Measurements from ENCODE around the gene CLSTN2.

CLSTN2 gene

DNA sequence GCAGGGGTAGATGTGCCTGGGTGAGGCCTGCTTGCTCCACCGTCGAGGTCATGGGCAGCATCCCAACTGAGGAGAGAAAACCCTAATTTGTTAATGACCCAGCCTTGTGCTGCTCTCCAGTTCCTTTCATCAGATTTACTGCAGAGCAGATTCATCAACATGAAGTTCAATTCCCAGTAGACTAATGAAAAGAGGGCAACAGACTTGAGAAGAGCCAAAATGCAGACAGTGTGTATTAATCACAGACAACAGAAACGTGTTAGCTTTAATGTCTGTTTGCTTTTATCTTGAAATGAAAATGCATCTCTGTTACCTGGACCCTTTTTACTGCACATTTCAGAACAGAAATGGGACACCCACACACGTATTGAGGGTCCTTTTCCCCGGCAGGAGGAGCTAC lies 639.4 kb downstream of the CLSTN2 start:
- Histone ChIP-seq H3K36me3 (ENCODE audit: control insufficient read depth in 1 of 2, insufficient read depth in 2 of 2, low read length in 2 of 2) (no peaks in the 10 kb centered on the region), H3K9me3 (ENCODE audit: control insufficient read depth in 1 of 2, low read length in 2 of 2) (no peaks in the 10 kb centered on the region), H3K27ac (ENCODE audit: low read depth, low read length) (no peak overlapping the region), H3K4me3 (ENCODE audit: low read depth in 1 of 2, low read length in 2 of 2) (no peak overlapping the region), H3K9ac (ENCODE audit: low read depth in 1 of 2, low read length in 2 of 2) (no peak overlapping the region), H3K4me1 (ENCODE audit: control insufficient read depth in 1 of 2, insufficient read depth in 2 of 2, low read length in 2 of 2) (no peaks in the 10 kb centered on the region), H3K27me3 (ENCODE audit: control insufficient read depth in 1 of 2, insufficient read depth in 2 of 2, low read length in 2 of 2) (no peaks in the 10 kb centered on the region)

DNA sequence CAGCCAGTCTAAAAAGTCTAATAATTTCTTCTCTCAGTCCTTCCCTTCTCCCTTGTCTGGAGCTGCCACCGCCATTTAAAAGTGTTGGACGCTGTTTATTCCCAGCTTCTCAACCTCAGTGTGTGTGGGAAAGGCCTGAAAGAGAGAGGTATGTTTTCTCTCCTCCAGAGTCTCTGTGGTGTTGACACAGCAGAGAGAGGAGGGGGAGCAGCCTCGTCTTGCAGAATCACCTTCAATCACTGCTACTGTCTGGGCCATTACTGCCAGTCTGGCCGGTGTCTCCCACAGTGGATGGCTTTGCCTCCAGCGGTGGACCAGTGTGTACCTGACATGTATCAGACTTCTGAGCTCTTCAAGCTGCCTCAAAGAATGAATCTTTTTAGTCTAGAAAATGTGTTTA lies 641.5 kb downstream of the CLSTN2 start:
- H3K27me3 ChIP-seq (ENCODE audit: control insufficient read depth in 1 of 2, insufficient read depth in 2 of 2, low read length in 2 of 2), result no peaks in the 10 kb centered on the region
- H3K9me3 ChIP-seq (ENCODE audit: control insufficient read depth in 1 of 2, low read length in 2 of 2), result no peaks in the 10 kb centered on the region
- no peak overlapping the region for H3K27ac ChIP-seq (ENCODE audit: low read depth, low read length)
- no peak overlapping the region for H3K9ac ChIP-seq (ENCODE audit: low read depth in 1 of 2, low read length in 2 of 2)
- no peak overlapping the region for H3K4me3 ChIP-seq (ENCODE audit: low read depth in 1 of 2, low read length in 2 of 2)
- no peaks in the 10 kb centered on the region for H3K36me3 ChIP-seq (ENCODE audit: control insufficient read depth in 1 of 2, insufficient read depth in 2 of 2, low read length in 2 of 2)
- H3K4me1 ChIP-seq (ENCODE audit: control insufficient read depth in 1 of 2, insufficient read depth in 2 of 2, low read length in 2 of 2), result no peaks in the 10 kb centered on the region

DNA sequence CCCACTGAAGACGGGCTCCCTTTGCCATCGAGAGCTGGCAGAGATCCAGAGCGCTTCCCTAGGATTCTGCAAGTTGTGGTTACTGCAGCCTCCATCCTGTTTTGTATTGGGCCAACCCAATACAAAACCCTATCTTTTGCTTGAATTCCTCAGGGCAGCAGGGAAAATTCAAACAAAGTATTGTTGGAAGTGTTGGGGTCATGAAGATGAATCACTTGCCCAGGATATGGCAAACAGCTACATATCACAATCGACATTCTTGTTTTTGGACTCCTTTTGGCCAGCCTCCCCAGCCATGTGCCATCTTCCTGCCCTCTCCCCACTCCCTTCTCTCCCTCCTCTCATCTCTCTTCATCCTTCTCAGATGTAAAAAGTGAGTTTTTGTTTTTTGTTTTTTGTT lies 642.9 kb downstream of the CLSTN2 start:
- Histone ChIP-seq H3K9me3 (ENCODE audit: control insufficient read depth in 1 of 2, low read length in 2 of 2) (no peaks in the 10 kb centered on the region), H3K4me1 (ENCODE audit: control insufficient read depth in 1 of 2, insufficient read depth in 2 of 2, low read length in 2 of 2) (no peaks in the 10 kb centered on the region), H3K27ac (ENCODE audit: low read depth, low read length) (no peak overlapping the region), H3K4me3 (ENCODE audit: low read depth in 1 of 2, low read length in 2 of 2) (no peak overlapping the region), H3K27me3 (ENCODE audit: control insufficient read depth in 1 of 2, insufficient read depth in 2 of 2, low read length in 2 of 2) (no peaks in the 10 kb centered on the region), H3K9ac (ENCODE audit: low read depth in 1 of 2, low read length in 2 of 2) (no peak overlapping the region), H3K36me3 (ENCODE audit: control insufficient read depth in 1 of 2, insufficient read depth in 2 of 2, low read length in 2 of 2) (no peaks in the 10 kb centered on the region)

DNA sequence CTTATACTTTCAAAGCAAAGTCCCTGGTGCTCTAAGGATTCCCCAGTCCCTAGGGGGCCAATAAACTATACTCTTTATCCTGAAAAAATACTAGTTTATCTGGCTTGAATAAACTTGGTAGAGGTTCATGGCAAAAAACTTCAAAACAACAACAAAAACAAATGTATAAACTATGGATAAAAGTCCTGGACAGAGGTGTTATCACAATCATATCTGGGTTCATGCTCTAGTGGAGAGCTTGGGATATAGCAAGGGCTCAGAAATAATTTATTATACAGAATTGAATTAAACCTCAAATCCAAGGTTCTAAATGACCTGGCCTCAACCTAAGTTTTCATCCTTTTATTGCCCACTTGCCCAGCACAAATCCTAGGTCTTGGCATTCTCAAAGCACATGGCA lies 644.3 kb downstream of the CLSTN2 start:
- H3K36me3 ChIP-seq (ENCODE audit: control insufficient read depth in 1 of 2, insufficient read depth in 2 of 2, low read length in 2 of 2), result no peaks in the 10 kb centered on the region
- H3K4me1 ChIP-seq (ENCODE audit: control insufficient read depth in 1 of 2, insufficient read depth in 2 of 2, low read length in 2 of 2), result no peaks in the 10 kb centered on the region
- H3K4me3 ChIP-seq (ENCODE audit: low read depth in 1 of 2, low read length in 2 of 2), result no peak overlapping the region
- H3K9ac ChIP-seq (ENCODE audit: low read depth in 1 of 2, low read length in 2 of 2), result no peak overlapping the region
- H3K27me3 ChIP-seq (ENCODE audit: control insufficient read depth in 1 of 2, insufficient read depth in 2 of 2, low read length in 2 of 2), result no peaks in the 10 kb centered on the region
- H3K9me3 ChIP-seq (ENCODE audit: control insufficient read depth in 1 of 2, low read length in 2 of 2), result no peaks in the 10 kb centered on the region
- H3K27ac ChIP-seq (ENCODE audit: low read depth, low read length), result no peak overlapping the region

DNA sequence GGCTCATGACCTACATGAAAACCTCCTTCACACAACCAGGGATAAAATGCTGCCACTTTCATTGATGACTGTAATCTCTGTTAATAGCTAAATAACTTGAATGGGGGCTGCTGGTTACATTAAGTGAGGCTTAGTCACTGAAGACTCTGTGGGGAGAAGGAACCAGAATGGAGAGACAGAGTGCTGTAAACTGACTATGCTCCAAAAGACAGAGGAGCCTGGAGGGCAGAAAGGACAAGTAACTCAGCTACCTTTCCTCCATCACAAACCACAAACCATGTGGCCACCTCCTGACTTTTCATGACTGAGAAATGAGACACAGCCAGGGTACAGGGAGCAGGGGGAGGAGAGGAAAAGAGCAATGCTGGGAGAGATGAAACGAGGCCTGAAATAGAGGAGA lies 645.8 kb downstream of the CLSTN2 start:
- no peaks in the 10 kb centered on the region for H3K4me1 ChIP-seq (ENCODE audit: control insufficient read depth in 1 of 2, insufficient read depth in 2 of 2, low read length in 2 of 2)
- no peak overlapping the region for H3K4me3 ChIP-seq (ENCODE audit: low read depth in 1 of 2, low read length in 2 of 2)
- H3K27me3 ChIP-seq (ENCODE audit: control insufficient read depth in 1 of 2, insufficient read depth in 2 of 2, low read length in 2 of 2), result no peaks in the 10 kb centered on the region
- no peak overlapping the region for H3K27ac ChIP-seq (ENCODE audit: low read depth, low read length)
- no peaks in the 10 kb centered on the region for H3K9me3 ChIP-seq (ENCODE audit: control insufficient read depth in 1 of 2, low read length in 2 of 2)
- H3K36me3 ChIP-seq (ENCODE audit: control insufficient read depth in 1 of 2, insufficient read depth in 2 of 2, low read length in 2 of 2), result no peaks in the 10 kb centered on the region
- H3K9ac ChIP-seq (ENCODE audit: low read depth in 1 of 2, low read length in 2 of 2), result no peak overlapping the region

DNA sequence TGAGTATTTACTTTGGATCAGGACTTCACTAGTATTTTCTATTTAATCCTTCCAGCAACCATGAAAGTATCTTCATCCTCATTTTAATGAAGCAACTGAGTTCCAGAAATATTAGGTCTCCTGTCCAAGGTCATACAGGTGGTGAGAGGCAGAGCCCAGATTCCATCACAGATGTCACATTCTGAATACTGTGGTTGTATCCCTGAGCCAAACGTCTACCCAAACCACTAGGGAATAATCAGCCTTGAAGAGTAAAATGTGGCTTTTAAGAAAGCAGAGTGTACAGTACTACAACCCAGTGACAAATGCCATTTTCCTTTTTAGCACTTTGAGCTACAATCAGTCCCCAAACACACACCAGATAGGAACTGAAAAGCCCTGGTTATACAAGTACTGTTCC lies 649.6 kb downstream of the CLSTN2 start:
- Histone ChIP-seq H3K27me3 (ENCODE audit: control insufficient read depth in 1 of 2, insufficient read depth in 2 of 2, low read length in 2 of 2) (no peaks in the 10 kb centered on the region), H3K36me3 (ENCODE audit: control insufficient read depth in 1 of 2, insufficient read depth in 2 of 2, low read length in 2 of 2) (no peaks in the 10 kb centered on the region), H3K27ac (ENCODE audit: low read depth, low read length) (no peak overlapping the region), H3K9ac (ENCODE audit: low read depth in 1 of 2, low read length in 2 of 2) (no peak overlapping the region), H3K4me3 (ENCODE audit: low read depth in 1 of 2, low read length in 2 of 2) (no peak overlapping the region), H3K4me1 (ENCODE audit: control insufficient read depth in 1 of 2, insufficient read depth in 2 of 2, low read length in 2 of 2) (no peaks in the 10 kb centered on the region), H3K9me3 (ENCODE audit: control insufficient read depth in 1 of 2, low read length in 2 of 2) (no peaks in the 10 kb centered on the region)

DNA sequence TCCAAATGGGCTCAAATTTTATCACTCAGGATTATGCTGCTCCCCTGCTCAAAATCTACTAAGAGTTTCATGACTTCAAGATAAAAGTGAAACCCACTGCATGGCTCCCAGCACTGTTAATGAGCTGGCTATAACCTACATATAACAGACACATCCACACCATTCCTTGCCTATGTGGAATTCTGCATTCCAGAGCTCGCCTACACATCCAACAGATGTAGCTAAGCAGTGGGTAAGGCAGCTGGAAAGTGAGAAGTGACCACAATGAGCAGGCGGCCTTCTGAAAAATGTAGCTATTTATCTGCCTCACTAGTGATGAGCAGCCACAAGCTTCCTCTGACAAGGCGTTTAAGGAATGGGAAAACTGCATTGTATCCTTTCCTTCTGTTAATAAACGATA lies 650.8 kb downstream of the CLSTN2 start:
- Histone ChIP-seq H3K36me3 (ENCODE audit: control insufficient read depth in 1 of 2, insufficient read depth in 2 of 2, low read length in 2 of 2) (no peaks in the 10 kb centered on the region), H3K27ac (ENCODE audit: low read depth, low read length) (no peak overlapping the region), H3K9me3 (ENCODE audit: control insufficient read depth in 1 of 2, low read length in 2 of 2) (no peaks in the 10 kb centered on the region), H3K27me3 (ENCODE audit: control insufficient read depth in 1 of 2, insufficient read depth in 2 of 2, low read length in 2 of 2) (no peaks in the 10 kb centered on the region), H3K9ac (ENCODE audit: low read depth in 1 of 2, low read length in 2 of 2) (no peak overlapping the region), H3K4me1 (ENCODE audit: control insufficient read depth in 1 of 2, insufficient read depth in 2 of 2, low read length in 2 of 2) (no peaks in the 10 kb centered on the region), H3K4me3 (ENCODE audit: low read depth in 1 of 2, low read length in 2 of 2) (no peak overlapping the region)

DNA sequence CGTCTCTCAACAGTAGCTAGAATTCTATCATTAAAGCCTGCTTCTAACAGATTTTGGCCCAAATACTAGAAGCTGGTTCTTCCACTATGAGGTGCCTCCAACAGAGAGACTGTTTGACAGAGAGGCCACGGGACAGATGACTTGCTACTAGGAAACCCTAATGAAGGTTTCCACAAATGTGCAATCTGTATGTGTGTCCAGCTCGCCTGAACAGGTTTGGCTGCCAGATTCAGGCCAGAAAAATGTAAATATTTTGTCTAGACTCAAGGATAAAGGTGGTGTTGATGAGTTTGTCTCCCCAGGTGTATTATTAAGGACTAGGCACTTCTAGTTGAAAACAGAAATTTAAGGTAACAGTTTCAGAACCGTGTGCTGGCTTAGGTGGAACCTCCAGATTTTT lies 651.3 kb downstream of the CLSTN2 start:
- Histone ChIP-seq H3K36me3 (ENCODE audit: control insufficient read depth in 1 of 2, insufficient read depth in 2 of 2, low read length in 2 of 2) (no peaks in the 10 kb centered on the region), H3K9ac (ENCODE audit: low read depth in 1 of 2, low read length in 2 of 2) (no peak overlapping the region), H3K9me3 (ENCODE audit: control insufficient read depth in 1 of 2, low read length in 2 of 2) (no peaks in the 10 kb centered on the region), H3K27ac (ENCODE audit: low read depth, low read length) (no peak overlapping the region), H3K4me1 (ENCODE audit: control insufficient read depth in 1 of 2, insufficient read depth in 2 of 2, low read length in 2 of 2) (no peaks in the 10 kb centered on the region), H3K27me3 (ENCODE audit: control insufficient read depth in 1 of 2, insufficient read depth in 2 of 2, low read length in 2 of 2) (no peaks in the 10 kb centered on the region), H3K4me3 (ENCODE audit: low read depth in 1 of 2, low read length in 2 of 2) (no peak overlapping the region)

DNA sequence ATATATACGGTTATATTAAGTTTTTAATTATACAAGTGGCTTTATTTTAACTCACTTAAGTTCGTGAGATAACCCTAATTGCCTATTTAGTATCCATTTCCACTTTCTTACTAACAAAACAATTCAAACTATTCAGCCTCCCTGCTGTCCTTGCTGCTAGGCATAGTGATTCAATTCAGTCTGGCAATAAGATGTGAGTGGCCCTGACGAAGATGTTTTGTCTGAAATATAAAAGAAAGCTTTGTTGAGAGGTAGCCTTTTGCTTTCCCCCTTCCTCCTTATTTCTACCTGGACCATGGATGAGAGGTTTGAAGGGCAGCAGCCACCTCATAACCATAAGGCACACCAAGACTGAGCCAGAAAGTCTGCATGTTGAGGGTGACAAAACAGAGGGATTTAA lies 653.6 kb downstream of the CLSTN2 start:
- Histone ChIP-seq H3K36me3 (ENCODE audit: control insufficient read depth in 1 of 2, insufficient read depth in 2 of 2, low read length in 2 of 2) (no peaks in the 10 kb centered on the region), H3K4me1 (ENCODE audit: control insufficient read depth in 1 of 2, insufficient read depth in 2 of 2, low read length in 2 of 2) (no peaks in the 10 kb centered on the region), H3K27ac (ENCODE audit: low read depth, low read length) (no peak overlapping the region), H3K9ac (ENCODE audit: low read depth in 1 of 2, low read length in 2 of 2) (no peak overlapping the region), H3K27me3 (ENCODE audit: control insufficient read depth in 1 of 2, insufficient read depth in 2 of 2, low read length in 2 of 2) (no peaks in the 10 kb centered on the region), H3K4me3 (ENCODE audit: low read depth in 1 of 2, low read length in 2 of 2) (no peak overlapping the region), H3K9me3 (ENCODE audit: control insufficient read depth in 1 of 2, low read length in 2 of 2) (no peaks in the 10 kb centered on the region)

DNA sequence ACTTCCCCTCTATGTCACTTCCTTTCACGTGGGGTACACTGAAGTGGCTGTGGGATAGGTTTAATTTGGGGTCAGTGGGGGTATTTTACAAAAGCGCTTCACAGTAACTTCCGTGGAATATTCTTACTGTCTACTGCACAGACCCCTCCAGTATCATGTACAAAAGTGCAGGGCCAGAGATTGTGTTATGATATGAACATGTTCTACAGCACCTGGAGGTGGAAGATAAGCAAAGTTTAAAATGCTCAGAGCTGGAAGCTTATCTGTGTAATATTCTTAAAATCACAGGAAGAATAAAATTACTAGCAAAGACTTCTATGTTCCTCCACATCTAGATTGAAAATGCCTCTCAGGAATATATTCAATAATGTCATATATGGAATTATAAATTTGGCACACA lies 658.8 kb downstream of the CLSTN2 start:
- Histone ChIP-seq H3K9me3 (ENCODE audit: control insufficient read depth in 1 of 2, low read length in 2 of 2) (no peaks in the 10 kb centered on the region), H3K9ac (ENCODE audit: low read depth in 1 of 2, low read length in 2 of 2) (no peak overlapping the region), H3K4me1 (ENCODE audit: control insufficient read depth in 1 of 2, insufficient read depth in 2 of 2, low read length in 2 of 2) (no peaks in the 10 kb centered on the region), H3K36me3 (ENCODE audit: control insufficient read depth in 1 of 2, insufficient read depth in 2 of 2, low read length in 2 of 2) (no peaks in the 10 kb centered on the region), H3K27me3 (ENCODE audit: control insufficient read depth in 1 of 2, insufficient read depth in 2 of 2, low read length in 2 of 2) (no peaks in the 10 kb centered on the region), H3K27ac (ENCODE audit: low read depth, low read length) (no peak overlapping the region), H3K4me3 (ENCODE audit: low read depth in 1 of 2, low read length in 2 of 2) (no peak overlapping the region)

DNA sequence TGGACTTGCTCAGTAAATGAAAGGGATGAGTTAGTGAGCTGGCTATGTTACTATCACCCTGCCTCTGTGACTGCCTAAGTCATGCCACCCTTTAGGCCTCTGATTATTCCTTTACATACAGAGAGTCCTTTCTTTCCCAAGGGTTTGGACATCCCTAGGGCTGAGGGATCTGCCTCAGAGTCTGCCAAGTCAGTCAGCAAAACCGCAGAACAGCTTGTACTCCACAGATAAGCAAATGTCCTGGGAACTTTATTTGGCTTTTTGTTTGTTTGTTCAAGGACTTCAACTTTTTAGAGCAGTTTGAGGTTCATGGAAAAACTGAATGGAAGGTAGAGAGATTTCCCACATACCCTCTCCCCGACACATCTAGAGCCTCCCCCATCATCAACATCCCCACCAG lies 660.3 kb downstream of the CLSTN2 start:
- no peaks in the 10 kb centered on the region for H3K36me3 ChIP-seq (ENCODE audit: control insufficient read depth in 1 of 2, insufficient read depth in 2 of 2, low read length in 2 of 2)
- no peak overlapping the region for H3K4me3 ChIP-seq (ENCODE audit: low read depth in 1 of 2, low read length in 2 of 2)
- H3K27ac ChIP-seq (ENCODE audit: low read depth, low read length), result no peak overlapping the region
- no peaks in the 10 kb centered on the region for H3K9me3 ChIP-seq (ENCODE audit: control insufficient read depth in 1 of 2, low read length in 2 of 2)
- H3K4me1 ChIP-seq (ENCODE audit: control insufficient read depth in 1 of 2, insufficient read depth in 2 of 2, low read length in 2 of 2), result no peaks in the 10 kb centered on the region
- H3K27me3 ChIP-seq (ENCODE audit: control insufficient read depth in 1 of 2, insufficient read depth in 2 of 2, low read length in 2 of 2), result no peaks in the 10 kb centered on the region
- no peak overlapping the region for H3K9ac ChIP-seq (ENCODE audit: low read depth in 1 of 2, low read length in 2 of 2)

Measured in duodenal mucosa (tissue), 2 donors.